ENCODE results near the gene C1orf35. TPM values are rescaled to one million over a fixed set of nuclear protein-coding genes. Genes with fewer than 3 reads are reported as not detected.
A peak's percentile ranks its signal among the peaks of the same experiment; 100 is the strongest.

C1orf35 gene
- total RNA-seq, 3 donors from 2014 or later, result 11.5 to 17.0 (median 15.7) TPM

DNA sequence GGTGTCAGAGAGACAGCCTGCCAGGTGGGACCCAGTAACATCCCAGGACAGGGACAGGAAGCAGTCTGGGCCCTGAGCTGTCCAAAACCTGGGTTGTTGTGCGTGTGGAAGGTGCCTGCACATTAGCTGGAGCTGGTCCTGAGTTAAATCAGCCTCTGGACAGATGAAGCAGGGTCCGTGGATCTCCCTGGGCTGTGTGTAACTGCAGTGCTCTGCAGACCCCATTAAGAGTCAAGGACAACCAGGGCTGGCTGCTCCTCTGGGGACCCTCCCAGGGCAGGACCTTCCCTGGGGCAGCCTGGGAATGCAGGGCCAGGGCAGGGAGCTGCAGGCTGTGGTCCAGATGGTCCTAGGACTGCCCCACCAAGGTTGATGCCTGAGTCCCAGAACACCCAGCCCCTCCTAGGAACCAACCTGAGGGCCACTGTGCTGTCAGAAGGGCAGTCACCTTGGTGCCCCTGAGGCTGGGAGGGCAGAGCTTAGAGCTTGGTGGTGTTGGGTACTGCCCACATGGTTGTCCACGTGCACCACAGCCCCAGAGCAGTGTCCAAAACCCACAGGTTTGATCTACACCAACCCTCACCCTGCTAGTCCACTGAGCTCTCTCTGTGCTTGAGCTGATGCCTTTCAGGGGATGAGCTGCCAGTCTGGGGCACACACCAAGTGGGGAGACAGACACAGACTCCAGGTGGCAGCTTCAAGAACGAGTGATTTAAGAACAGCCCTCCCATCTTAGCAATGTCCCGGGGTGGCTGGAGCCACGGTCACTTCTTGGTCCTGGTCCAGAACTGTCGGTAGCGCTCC, 3.1 kb upstream of the C1orf35 start:
- intact Hi-C loops (cut with DNase I; ENCODE audit: low total_unique reads), result no loop called here
- Histone ChIP-seq H3K36me3 (no peaks in the 10 kb centered on the region), H3K9me3 (no peaks in the 10 kb centered on the region), H3K4me1 (peaks cover 15 to 17% of the 10 kb centered on the region in 2 donors), H3K4me3 (no peak overlapping the region), H3K27ac (no peak overlapping the region), H3K27me3 (no peaks in the 10 kb centered on the region)
- no peak for TF ChIP-seq POLR2A (IDR thresholded peaks at IDR 0.05)
- TF ChIP-seq POLR2AphosphoS5 (IDR thresholded peaks at IDR 0.05), result no peak
- TF ChIP-seq, protein P1, sequence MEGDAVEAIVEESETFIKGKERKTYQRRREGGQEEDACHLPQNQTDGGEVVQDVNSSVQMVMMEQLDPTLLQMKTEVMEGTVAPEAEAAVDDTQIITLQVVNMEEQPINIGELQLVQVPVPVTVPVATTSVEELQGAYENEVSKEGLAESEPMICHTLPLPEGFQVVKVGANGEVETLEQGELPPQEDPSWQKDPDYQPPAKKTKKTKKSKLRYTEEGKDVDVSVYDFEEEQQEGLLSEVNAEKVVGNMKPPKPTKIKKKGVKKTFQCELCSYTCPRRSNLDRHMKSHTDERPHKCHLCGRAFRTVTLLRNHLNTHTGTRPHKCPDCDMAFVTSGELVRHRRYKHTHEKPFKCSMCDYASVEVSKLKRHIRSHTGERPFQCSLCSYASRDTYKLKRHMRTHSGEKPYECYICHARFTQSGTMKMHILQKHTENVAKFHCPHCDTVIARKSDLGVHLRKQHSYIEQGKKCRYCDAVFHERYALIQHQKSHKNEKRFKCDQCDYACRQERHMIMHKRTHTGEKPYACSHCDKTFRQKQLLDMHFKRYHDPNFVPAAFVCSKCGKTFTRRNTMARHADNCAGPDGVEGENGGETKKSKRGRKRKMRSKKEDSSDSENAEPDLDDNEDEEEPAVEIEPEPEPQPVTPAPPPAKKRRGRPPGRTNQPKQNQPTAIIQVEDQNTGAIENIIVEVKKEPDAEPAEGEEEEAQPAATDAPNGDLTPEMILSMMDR (IDR thresholded peaks at IDR 0.05), result no peak
- DNase-seq (ENCODE audit: low spot score in 2 of 2), result no peak

DNA sequence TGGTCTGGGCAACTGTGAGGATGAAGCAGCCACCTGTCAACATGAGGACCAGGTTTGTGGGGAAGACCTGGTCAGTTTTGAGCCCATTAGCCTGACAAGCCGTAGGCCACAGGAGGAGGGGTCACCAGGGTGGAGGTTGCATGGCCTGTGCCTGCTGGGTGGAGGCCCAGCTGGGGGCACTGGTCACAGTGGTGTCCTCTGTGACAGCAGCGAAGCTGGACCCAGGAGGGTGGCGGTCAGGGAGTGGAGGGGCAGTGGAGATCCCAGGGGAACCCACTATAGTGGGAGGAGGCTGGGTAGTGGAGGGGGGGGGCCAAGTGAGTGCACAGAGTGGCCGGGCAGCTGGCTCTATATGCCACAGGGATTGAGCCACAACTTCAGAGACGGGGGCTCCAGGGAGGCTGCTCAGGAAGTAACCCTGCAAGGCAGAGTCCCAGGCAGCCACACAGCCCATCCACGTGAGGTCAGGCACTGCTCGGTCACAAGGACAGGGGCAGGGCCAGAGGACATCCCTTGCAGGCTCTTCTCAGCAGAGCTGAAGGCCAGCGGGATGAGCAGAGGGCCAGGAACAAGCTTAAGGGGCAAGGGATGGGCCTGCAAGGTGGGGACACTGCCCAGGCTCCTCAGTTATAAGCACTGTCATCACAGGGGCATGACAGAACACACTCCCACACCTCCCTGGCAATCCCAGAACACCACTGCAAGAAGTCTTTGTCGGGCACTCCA, 2.3 kb upstream of the C1orf35 start:
- no peak overlapping the region for H3K4me3 ChIP-seq
- TF ChIP-seq POLR2AphosphoS5 (IDR thresholded peaks at IDR 0.05), result no peak
- TF ChIP-seq, protein P1 (IDR thresholded peaks at IDR 0.05), result no peak
- TF ChIP-seq POLR2A (IDR thresholded peaks at IDR 0.05), result no peak
- no peaks in the 10 kb centered on the region for H3K36me3 ChIP-seq
- H3K27ac ChIP-seq, result no peak overlapping the region
- H3K4me1 ChIP-seq, result peaks cover 15 to 17% of the 10 kb centered on the region in 2 donors
- H3K9me3 ChIP-seq, result no peaks in the 10 kb centered on the region
- intact Hi-C loops (cut with DNase I; ENCODE audit: low total_unique reads), result no loop called here
- no peak for DNase-seq (ENCODE audit: low spot score in 2 of 2)
- H3K27me3 ChIP-seq, result no peaks in the 10 kb centered on the region

DNA sequence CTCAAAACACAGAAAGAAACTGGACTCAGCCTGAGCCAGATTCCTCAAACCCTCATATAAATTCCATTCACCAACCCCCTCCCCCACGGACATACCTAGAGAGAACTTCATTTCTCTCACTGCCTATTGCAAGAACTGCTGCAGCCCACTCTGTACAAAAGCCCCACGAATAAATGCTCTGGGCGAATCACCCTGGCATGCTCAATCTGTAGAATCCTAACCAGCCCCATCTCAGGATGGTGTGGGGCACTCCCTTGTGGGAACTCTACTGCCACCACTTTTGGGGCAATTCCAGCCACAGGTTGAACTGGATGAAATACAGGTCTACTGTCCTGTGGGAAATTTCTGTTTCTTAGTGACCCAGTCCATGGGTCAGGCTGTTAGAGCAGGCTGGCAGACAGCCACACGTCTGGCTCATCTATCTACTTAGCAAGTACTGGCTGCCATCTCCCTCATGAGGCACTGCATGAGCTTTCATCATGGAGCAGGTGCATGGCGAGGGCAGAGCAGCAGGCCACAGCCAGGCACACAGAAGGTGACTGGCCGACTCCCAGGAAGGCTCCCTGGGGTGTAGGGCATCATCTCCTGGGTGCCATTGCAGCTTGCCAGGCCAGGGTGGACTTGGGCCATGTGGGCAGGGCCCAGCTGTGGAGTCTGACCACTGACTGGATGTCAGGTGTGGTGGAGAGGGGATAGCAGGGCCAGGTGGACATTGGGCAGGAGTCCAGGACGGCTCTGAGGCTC, 1.6 kb upstream of the C1orf35 start:
- H3K4me1 ChIP-seq, result peaks cover 15 to 17% of the 10 kb centered on the region in 2 donors
- no peaks in the 10 kb centered on the region for H3K9me3 ChIP-seq
- H3K36me3 ChIP-seq, result no peaks in the 10 kb centered on the region
- DNase-seq (ENCODE audit: low spot score in 2 of 2), result no peak
- intact Hi-C loops (cut with DNase I; ENCODE audit: low total_unique reads), result no loop called here
- no peaks in the 10 kb centered on the region for H3K27me3 ChIP-seq
- H3K4me3 ChIP-seq, result no peak overlapping the region
- no peak for TF ChIP-seq POLR2AphosphoS5 (IDR thresholded peaks at IDR 0.05)
- TF ChIP-seq POLR2A (IDR thresholded peaks at IDR 0.05), result no peak
- TF ChIP-seq, protein P1 (IDR thresholded peaks at IDR 0.05), result no peak
- peak overlapping the region in 1 of 2 donors; percentile 94 for H3K27ac ChIP-seq

DNA sequence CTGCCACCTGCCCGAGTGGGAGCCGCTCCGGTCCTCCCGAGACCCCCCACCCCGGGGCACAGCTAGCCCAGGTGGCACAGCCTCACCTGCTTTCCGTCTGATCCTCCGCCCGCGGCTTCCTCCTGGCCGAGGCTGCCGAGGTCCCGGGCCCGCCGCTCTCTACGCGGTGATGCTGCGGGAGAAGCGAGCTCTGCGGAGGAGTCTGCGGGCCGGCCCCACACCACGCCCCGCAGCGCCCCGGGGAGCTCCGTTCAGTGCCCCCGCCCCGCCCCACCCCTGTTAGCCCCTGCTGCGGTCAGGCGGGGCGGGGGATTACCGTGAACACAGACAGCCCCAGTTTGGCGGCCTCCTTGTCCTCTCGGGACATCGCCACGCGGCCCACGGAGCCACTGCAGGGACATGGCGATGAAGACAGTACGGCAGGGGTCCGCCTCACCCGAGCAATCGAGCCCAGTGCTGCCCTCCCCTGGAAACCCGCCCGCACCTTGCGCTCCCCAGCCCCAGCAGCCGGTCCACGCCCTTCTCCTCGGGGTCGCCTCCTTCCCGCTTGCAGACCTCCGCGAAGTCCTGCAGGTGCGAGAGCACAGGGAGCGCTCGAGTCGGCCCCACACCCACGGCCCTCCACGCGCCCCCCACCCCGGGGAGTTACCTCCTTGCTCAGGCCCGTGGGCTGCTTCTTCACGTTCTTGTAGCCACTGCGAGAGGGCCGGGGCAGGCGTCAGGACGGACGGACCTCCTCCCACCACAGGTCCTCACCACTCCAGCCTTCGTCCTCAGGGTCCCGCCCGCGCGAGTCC, 933 bp downstream of the C1orf35 start:
- Histone ChIP-seq H3K4me3 (peak overlapping the region; percentile 66 to 94 (median 69)), H3K9me3 (no peaks in the 10 kb centered on the region), H3K36me3 (peaks cover 4% of the 10 kb centered on the region), H3K4me1 (peaks cover 8 to 9% of the 10 kb centered on the region in 2 donors), H3K27me3 (no peaks in the 10 kb centered on the region), H3K27ac (peak overlapping the region; percentile 84 to 94)
- DNase-seq (ENCODE audit: low spot score in 2 of 2), result no peak
- intact Hi-C loops (cut with DNase I; ENCODE audit: low total_unique reads), result no loop called here
- no peak for TF ChIP-seq POLR2AphosphoS5 (IDR thresholded peaks at IDR 0.05)
- TF ChIP-seq, protein P1 (IDR thresholded peaks at IDR 0.05), result no peak
- TF ChIP-seq POLR2A (IDR thresholded peaks at IDR 0.05), result no peak
